ENCODE data around the gene EARS2.
A peak's percentile ranks its signal among the peaks of the same experiment; 100 is the strongest.
"Not testable (repeated sequence)": the region's sequence is repeated elsewhere in the genome, so short reads cannot be mapped to it uniquely, and the experiment has no call there.

EARS2 gene

DNA sequence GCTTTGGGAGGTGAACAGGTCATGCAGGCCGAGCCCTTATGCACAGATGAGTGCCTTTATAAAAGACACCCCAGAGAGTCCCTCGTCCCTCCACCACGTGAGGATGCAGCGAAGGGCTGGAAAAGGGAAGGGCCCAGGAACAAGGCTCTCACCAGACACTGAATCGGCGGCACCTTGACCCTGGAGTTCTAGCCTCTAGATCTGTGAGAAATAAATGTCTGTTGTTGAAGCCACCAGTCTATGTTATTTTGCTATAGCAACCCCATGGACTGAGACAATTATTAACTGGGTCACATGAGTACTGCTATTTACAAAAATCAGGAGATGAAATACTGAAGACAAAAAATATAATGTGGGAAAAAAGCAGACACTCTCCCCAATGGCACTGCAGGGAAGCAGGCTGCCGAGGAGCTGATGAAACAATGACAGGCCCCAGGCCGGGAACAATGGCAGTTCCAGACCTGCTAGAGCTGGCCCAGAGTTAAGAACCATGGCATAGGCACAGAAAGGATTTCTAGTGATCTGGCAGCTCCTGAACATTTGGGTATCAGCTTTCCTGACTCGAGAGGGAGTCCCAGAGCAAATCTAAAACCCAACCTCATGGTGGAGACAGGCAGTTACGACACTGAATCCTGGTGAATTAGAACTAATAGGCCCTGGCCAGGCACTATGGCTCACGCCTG, 29.0 kb downstream of the EARS2 start:
- no peak for DNase-seq (ENCODE audit: low spot score)

DNA sequence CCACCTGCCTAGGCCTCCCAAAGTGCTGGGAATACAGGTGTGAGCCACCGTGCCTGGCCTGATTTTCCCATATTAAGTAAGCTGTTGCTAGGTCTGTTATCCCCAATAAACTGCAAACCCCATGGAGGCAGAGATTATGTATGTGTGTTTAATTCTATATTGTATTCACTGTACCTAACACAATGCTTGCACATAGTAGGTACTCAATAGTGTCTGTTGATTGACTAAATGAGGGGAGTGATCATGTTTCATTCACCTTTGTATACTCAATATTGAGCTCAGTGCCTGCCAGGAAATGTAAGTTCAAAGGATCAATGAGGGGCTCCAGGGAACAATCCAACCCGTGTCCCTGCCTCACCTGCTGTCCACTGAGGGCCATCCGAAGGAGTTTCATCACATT, 32.3 kb downstream of the EARS2 start:
- DNase-seq (ENCODE audit: low spot score): no peak

DNA sequence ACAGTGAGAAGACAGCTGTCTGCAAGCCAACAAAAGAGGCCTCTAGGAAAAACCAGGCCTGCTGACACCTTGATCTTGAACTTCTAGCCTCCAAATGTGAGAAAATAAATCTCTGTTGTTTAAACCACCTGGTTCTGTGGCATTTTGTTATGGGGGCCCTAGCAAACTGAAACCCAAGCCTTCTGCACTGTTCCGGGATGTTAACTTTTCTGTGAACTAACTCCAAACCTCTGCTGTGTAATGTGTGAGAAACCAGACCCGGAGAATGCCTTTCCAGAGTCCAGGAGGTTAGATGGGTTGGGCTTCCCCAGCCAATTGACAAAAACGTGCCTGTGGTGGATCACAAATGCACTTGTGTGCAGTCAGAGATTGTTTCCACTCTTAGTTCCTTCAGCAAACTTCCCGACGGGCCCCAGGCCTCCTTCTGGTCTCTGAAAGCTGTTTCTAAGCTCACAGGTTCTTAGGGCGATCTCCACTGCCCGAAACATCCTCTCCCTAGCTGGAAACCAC, 33.2 kb downstream of the EARS2 start:
- DNase-seq (ENCODE audit: low spot score): no peak

DNA sequence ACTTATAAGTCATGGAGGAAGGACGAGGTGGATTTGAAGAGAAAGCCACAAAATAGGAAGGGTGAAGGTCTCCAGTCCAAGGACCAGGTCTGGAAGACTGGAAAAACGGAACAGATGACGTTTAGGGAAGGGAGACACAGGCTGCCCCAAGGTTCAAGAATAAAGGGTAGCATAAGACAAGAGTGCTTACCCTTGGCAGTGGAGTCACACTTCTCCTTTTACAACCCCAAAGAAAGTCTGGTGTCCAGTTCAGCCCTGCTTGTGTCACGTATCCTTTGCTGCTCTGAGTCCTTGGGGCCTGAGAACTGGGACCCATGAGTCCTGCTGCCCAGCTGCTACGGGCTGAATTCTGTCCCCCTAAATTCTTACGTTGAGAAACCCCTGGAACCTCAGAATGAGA, 33.8 kb downstream of the EARS2 start:
- DNase-seq (ENCODE audit: low spot score): peak; percentile 60

DNA sequence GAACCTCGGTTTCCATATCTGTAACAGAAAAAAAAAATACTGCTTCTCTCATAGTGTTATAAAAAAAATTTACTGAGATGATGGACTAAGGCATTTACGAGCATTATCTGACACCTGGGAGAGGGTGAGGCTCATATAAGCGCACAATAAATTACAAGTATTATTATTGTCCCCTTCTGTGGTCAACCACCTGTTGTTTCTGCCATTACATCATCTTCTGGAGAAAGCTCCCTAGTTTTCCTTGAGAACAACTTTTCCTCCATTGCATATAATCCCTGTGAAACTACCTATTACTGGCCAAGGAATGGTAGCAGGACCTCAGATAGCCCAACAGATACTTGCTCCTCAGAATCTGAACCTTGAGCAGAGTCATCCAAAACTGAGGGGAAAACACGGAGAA, 35.2 kb downstream of the EARS2 start:
- no peak for DNase-seq (ENCODE audit: low spot score)

DNA sequence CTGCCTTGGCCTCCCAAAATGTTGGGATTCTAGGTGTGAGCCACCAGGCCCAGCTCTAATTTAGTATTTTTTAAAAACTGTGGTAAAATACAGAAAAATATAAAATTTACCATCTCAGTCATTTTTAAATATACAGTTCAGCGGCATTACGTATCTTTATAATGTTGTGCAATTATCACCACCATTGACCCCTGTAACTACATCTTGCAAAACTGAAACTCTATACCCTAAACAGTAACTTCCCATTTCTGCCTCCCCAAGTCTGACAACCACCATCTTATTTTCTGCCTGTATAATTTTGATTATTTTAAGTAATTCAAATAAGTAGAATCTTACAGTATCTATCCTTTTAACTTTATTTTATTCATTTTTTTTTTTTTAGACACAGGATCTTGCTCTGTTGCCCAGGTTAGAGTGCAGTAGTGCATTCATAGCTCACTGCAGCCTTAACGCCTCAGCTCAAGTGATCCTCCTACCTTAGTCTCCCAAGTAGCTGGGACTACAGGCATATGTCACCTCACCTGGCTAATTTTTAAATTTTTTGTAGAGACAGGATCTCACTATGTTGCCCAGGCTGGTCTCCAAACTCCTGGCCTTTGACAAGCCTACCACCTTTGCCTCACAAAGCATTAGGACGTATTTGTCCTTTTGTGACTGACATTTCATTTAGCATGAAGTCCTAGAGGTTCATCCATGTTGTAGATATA, 36.0 kb downstream of the EARS2 start:
- no peak for DNase-seq (ENCODE audit: low spot score)

DNA sequence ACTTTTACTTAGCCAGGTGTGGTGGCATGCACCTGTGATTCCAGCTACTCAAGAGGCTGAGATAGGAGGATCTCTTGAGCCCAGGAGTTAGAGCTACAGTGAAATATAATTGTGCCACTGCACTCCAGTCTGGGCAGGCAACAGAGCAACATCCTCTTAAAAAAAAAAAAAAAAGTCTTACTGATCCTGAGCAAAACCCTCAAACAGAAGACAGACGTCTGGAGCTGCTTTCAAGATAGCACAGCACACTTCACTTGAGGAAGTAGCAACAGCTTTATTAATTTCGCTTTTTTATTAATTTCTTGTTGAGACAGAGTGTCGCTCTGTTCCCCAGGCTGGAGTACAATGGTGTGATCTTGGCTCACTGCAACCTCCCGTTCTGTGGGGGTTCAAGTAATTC, 36.6 kb downstream of the EARS2 start:
- DNase-seq (ENCODE audit: low spot score): no peak

DNA sequence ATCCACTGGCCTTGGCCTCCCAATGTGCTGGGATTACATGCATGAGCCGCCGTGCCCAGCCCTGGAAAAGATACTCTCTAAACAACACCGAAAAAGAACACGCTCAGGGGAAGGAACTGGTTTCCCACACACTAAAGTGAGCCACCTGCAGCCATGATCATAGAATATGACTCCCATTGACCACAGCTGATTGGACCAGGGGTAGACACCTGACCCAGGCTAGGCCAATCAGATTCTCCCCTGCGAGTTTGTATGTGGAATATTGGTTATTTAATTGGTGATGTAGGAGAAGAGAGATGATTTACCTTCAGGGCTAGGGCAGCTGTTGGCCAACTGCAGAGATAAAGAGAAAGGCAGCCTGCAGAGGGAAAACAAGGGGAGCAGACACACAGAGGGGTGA, 37.9 kb downstream of the EARS2 start:
- DNase-seq (ENCODE audit: low spot score): no peak

DNA sequence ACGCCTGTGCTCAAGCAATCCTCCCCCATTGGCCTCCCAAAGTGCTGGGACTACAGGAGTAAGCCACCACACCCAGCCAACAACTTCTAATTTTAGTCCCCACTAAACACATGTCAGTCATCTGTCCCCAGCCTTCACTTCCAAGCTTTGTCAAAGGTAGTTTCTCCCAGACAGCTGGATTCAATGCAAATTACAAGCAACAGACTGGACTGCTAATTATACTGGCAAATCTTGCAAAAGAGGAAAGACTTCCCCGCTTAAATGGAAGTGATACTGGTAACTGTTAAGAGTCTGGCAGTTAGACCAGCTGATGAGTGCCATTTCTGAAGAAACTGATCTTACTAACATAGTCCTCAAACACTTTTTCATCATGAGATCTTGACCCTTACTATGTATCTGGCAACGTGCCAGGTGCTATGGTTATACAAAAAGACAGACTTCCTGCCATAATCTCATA, 38.7 kb downstream of the EARS2 start:
- peak; percentile 50 for DNase-seq (ENCODE audit: low spot score)

DNA sequence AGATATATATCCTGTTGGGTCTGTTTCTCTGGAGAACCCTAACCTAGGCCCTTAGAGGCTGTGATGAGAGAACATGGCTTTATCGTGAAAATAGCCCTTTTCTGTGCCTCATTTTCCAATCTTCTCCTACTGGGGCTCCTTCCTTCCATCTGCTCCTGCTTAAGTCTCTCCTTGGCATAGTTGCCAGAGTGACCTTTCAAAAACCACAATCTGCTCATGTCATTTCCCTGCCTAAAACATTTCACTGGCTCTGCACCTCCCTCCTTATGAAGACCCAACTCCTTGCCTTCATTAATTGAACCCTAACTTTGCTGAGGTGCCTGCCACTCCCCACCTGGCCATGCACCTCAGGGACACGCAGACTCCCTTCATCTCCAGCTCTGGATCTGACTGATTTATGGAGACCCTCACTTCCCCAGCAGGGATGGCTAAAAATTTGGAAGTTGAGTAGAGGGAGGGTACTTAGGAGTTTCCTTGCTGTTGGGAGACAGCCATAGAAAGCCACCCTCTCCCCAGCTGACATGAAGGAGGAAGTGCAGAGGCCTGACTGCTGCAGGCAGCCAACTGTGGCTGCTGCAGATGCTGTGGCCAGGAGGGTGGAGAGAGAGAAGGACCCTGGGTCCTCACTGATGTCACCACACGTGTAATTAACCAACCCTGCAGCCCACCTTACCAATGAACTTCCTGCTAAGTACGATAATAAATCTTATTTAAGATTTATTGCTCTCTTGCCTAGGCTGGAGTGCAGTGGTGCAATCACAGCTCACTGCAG, 40.6 kb downstream of the EARS2 start:
- DNase-seq (ENCODE audit: low spot score): no peak

DNA sequence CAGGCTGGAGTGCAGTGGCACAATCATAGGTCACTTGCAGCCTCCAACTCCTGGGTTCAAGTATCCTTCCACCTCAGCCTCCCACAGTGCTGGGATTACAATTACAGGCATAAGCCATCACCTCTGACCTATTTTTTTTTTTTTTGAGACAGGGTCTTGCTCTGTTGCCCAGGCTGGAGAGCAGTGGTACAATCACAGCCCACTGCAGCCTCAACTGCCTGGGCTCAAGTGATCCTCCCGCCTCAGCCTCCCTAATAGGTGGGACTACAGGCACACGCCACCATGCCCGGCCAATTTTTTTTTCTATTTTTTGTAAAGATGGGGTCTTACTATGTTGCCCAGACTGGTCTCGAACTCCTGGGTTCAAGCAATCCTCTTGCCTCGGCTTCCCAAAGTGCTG, 41.3 kb downstream of the EARS2 start:
- no peak for DNase-seq (ENCODE audit: low spot score)

DNA sequence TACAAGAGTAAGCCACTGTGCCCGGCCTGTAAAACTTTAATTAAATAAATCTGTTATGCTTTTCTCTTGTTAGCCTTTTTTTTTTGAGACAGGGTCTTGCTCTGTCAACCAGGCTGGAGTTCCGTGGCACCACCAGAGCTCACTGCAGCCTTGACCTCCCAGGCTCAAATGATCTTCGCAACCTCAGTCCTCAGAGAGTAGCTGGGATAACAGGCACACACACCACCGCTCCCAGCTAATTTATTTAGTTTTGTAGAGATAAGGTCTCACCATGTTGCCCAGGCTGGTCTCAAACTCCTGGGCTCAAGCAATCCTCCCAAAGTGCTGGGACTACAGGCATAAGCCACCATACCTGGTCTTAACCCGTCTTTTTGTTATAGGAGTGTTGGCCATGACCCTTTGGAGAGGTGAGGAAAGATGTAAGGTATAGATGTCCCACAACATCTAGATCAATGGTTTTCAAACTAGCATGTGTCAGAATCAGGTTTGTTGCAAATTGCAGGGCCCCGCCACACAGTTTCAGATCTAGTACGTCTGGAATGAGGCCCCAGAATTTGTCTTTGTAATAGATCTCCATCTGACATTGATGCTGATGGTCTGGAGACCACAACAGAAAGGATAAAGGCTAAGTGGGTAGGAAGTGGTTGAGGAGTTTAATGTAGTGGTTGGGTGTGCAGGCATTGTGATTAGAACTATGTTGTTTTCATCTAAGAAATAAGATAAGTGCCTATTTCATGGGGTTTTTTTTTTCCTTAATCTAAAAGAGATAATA, 42.6 kb downstream of the EARS2 start:
- no peak for DNase-seq (ENCODE audit: low spot score)

DNA sequence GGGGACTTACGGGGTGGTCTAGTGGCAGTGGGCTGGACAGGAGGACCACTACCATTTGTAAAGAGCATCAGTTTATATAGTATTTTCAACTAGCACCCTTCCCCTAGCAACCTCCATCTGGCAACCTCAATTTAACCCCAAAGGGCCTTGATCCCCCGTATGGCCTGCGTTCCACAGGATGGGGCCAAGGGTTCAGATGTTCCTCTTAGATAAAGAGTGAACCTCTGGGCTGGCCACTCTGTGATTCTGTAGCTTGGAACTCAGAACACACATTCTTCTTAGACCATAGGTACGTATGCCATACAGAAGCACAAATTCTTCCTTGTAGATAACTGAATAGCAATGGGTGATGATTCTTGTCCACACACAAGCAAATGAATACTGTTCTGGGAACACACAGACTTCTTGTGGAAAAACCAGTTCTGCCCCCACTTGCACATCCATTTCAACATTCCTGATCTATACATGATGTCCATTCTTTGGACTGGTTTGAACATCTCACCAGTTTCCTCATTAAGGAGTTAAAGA, 44.9 kb downstream of the EARS2 start:
- no peak for DNase-seq (ENCODE audit: low spot score)

DNA sequence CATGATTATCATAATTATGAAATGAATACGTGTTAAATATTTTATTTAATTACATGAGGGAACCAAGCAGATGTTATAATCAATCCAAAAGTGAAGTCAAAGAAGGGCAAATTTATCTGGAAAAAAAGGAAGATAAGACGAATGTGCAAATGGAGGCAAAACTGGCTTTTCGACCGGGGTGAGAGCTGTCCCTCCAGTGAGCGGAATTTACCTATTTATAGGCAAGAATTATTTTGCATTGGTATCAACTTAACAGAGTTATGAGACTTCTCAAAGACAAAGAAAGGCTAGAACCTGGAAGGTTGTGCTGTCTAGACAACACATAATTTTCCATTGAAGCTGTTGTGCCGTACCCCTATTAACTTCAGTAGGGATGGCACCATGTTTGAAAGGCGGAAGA, 45.4 kb downstream of the EARS2 start:
- no peak for DNase-seq (ENCODE audit: low spot score)

DNA sequence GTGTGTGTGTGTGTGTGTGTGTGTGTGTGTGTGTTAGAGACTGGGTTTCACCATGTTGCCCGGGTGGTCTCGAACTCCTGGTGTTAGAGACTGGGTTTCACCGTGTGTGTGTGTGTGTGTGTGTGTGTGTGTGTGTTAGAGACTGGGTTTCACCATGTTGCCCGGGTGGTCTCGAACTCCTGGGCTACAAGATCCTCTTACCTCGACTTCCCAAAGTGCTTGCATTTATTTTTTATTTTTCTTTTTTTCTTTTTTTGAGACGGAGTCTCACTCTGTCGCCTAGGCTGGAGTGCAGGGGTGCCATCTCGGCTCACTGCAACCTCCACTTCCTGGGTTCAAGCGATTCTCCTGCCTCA, 46.3 kb downstream of the EARS2 start:
- DNase-seq (ENCODE audit: low spot score): not testable (repeated sequence)

DNA sequence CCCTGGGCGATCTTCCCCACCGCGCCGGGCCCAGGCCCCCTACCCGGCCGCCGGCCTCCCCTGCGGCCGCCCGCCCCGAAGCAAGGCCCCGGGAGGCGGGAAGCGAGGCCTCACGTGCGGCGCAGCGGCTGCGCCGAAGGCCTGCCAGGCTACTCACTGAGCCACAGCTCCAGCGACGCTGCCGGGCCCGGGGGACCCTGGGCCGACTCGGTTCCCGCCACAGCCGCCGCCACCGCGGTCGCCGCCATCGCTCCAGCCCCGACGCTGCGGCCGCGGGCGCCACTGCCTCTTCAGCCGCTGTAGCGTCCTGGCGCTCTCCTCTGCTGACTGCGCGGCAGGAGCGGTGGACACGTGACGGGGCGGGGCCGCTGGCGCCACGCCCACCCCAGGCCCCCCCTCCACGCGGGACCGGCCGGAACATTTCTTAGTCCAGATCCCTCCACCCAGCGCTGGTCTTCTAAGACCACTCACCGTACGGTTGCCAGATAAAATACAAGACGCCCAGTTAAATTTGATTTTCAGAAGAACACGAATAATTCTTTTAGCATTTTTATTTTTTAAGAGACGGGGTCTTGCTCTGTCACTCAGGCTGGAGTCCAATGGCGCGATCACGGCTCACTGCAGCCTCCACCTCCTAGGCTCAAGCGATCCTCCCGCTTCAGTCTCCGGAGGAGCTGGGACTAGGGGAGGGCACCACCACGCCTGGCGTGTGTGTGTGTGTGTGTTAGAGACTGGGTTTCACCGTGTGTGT, 46.8 kb downstream of the EARS2 start, which contains the start of gene GGA2:
Gene GGA2, minus strand, starts transcription at position 331 of the 751 bp plus-strand sequence. Its CDS starts 83 bp downstream, at position 248.
- DNase-seq (ENCODE audit: low spot score): peak; percentile 66

DNA sequence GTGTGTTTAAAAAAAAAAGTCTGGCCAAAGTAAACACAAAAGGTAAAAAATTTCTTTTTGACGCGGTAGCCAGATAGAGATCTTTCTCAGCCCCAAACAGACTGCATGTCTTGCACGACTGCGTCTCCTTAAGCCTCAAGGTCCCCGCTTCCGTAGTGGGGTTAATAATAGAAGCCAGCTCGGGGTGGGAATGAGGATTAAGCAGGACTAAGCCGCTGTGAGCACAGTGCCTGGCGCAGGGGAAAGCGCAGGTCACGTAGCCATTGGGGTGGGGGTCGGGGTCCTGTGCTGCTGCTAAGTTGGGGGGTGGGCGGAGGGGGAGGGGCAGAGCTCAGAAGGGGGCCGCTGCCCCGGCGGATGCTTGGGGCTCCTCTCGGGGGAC, 47.4 kb downstream of the EARS2 start:
- no peak for DNase-seq (ENCODE audit: low spot score)

DNA sequence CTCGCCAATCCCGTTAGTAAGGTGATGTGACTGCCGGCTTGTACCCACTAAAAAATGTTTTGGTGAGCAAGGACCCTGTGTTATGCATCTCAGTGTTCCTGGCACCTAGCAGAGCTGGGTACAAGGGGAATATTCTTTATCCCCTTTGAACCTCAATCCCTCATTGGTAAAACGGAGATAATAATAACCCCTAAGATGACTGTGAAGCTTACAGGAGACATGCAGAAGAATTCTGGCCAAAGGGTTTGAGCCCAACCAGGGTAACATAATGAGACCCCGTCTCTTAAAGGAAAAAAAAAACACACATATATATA, 47.8 kb downstream of the EARS2 start:
- no peak for DNase-seq (ENCODE audit: low spot score)

DNA sequence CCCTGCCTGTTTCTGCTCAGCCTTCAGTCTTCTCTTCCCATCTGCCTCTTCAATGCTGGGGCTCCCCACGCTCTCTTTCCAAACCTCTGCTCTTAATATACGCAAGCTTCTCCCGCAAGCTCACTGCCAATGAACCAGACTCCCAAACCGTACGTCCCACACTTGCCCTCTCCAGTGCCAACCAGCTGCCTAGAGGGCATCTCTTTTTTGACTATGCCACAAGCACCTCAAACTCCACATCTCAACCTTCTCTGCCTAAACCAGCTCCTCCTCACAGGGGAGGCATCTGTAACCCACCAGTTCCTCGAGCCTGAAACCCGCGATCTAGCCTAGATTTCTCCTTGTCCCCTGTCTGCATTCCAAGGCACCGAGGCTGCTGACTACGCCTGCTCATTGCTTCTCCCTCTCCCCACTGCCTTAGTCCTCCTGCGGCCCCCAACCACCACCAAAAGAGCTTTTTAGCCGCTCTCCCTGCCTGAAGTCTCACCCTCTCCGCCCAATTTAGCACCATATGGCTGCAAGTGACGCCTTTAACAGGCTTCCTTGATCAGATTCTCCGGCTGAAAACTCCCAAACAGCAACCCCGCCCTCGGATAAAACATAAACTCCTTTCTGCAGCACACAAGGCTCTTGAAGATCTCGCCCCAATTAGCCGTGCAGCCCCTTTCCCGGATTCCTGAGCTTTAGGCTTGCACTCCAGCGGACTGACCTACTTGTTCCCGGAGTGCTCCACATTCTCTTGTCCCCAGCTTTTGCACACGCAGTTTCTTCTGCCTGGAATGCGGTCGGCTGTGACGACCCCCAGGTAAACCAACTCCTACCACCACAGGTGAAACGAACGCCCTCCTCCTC, 48.3 kb downstream of the EARS2 start:
- no peak for DNase-seq (ENCODE audit: low spot score)

DNA sequence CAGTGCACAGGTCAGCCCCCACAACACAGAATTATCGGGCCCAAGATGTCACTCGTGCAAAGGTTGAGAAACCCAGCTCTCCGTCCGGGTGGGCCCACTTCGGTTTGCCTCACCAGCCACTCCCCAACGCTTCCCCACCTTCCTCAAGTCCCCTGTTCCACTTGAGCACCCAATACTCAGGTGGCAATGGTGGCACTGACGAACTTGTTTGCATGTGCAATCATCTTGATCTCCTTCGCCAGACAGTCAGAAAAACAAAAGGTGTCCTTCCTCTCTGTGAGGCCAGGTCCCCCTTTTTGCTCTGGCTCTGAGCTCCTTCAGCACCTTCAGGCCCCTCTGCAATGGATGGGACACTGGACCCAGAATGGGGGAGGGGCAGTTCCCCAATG, 50.5 kb downstream of the EARS2 start:
- DNase-seq (ENCODE audit: low spot score): no peak
